H1 (cell line): ENCODE results near the gene DGAT2. TPM values are rescaled to one million over a fixed set of nuclear protein-coding genes. Genes with fewer than 3 reads are reported as not detected.

Source experiments
- CTCF ChIA-PET: fragments of 300-600 bp; sonication (Branson Sonifier 250); formaldehyde crosslinking; loops from one replicate; lab custom pipeline; 2021; ENCODE audit not compliant: partially characterized antibody; lab: Charles Lee
- POLR2A ChIA-PET: fragments of 300-600 bp; sonication (Branson Sonifier 250); formaldehyde crosslinking; loops from one replicate; lab custom pipeline; 2021; ENCODE audit warnings: inconsistent platforms; ENCODE audit not compliant: partially characterized antibody; lab: Charles Lee
- DNase-seq, 2 experiments: peaks; one replicate each; pipeline versions ENCODE4 v3.0.0 to v3.0.0-alpha.2; 2010 to 2022; ENCODE audit warnings: low spot score in 2 of 2, low read depth in 1 of 2, mixed read lengths in 1 of 2
- FAIRE-seq: peaks from 2 replicates; lab custom pipeline; 2011; peaks lifted over from hg19 to GRCh38; lab: Jason Lieb, UNC
- H2AFZ ChIP-seq: 2 replicates; pipeline ENCODE4 v1.8.1; 2012; ENCODE audit warnings: low read length, inconsistent platforms
- H2AK5ac ChIP-seq: 2 replicates; pipeline ENCODE4 v1.6.1; 2013; ENCODE audit warnings: low read depth, low read length
- H2BK120ac ChIP-seq: replicated peaks from 2 replicates; pipeline ENCODE3; 2013; ENCODE audit warnings: low read depth, low read length, inconsistent platforms
- H2BK12ac ChIP-seq: 2 replicates; pipeline ENCODE4 v1.6.1; 2013; ENCODE audit warnings: low read depth, low read length
- H2BK15ac ChIP-seq: 2 replicates; pipeline ENCODE4 v1.6.1; 2013; ENCODE audit warnings: low read length
- H2BK20ac ChIP-seq: 2 replicates; pipeline ENCODE4 v1.6.1; 2013; ENCODE audit warnings: low read length
- H2BK5ac ChIP-seq: 2 replicates; pipeline ENCODE4 v1.6.1; 2013; ENCODE audit warnings: low read depth, low read length
- H3K14ac ChIP-seq: 2 replicates; pipeline ENCODE4 v1.6.1; 2013; ENCODE audit warnings: inconsistent platforms; ENCODE audit not compliant: insufficient read length
- H3K18ac ChIP-seq: 2 replicates; pipeline ENCODE4 v1.6.1; 2013; ENCODE audit warnings: low read length; ENCODE audit errors: extremely low read depth
- H3K23ac ChIP-seq: 2 replicates; pipeline ENCODE4 v1.6.1; 2013; ENCODE audit warnings: inconsistent platforms; ENCODE audit not compliant: insufficient read length
- H3K23me2 ChIP-seq: 2 replicates; pipeline ENCODE4 v1.6.1; 2013; ENCODE audit warnings: low read depth, low read length
- H3K27ac ChIP-seq: 2 replicates; pipeline ENCODE4 v1.6.1; 2011; ENCODE audit warnings: low read depth, low read length, inconsistent platforms
- H3K27me3 ChIP-seq, 4 experiments: replicated peaks in 1 of 4; 1 replicate in 1 of 4; 2 replicates in 3 of 4; pipeline versions ENCODE4 v1.6.1 to v1.8.1; 2011 to 2013; ENCODE audit warnings: low read length in 3 of 4, mild to moderate bottlenecking in 3 of 4, inconsistent platforms in 2 of 4, mixed read lengths in 2 of 4, moderate library complexity in 1 of 4; ENCODE audit not compliant: control insufficient read depth in 3 of 4, insufficient read depth in 3 of 4; ENCODE audit errors: extremely low read depth in 1 of 4
- H3K36me3 ChIP-seq, 4 experiments: 2 replicates each; pipeline versions ENCODE4 v1.6.1 to v1.8.1; 2011 to 2013; ENCODE audit warnings: mild to moderate bottlenecking in 4 of 4, low read length in 3 of 4, moderate library complexity in 2 of 4, control low read depth in 1 of 4, inconsistent platforms in 1 of 4; ENCODE audit not compliant: insufficient read depth in 4 of 4, control insufficient read depth in 2 of 4
- H3K4ac ChIP-seq: replicated peaks from 2 replicates; pipeline ENCODE3; 2013; ENCODE audit warnings: low read length, low read depth, mixed read lengths, inconsistent platforms; ENCODE audit not compliant: insufficient read length
- H3K4me1 ChIP-seq, 4 experiments: replicated peaks in 1 of 4; 1 replicate in 1 of 4; 2 replicates in 3 of 4; pipeline versions ENCODE4 v1.6.1 to v1.8.1; 2011 to 2013; ENCODE audit warnings: low read length in 3 of 4, inconsistent platforms in 2 of 4, mixed read lengths in 1 of 4; ENCODE audit not compliant: insufficient read depth in 4 of 4, control insufficient read depth in 3 of 4
- H3K4me2 ChIP-seq, 2 experiments: 2 replicates each; pipeline versions ENCODE4 v1.6.1 to v1.8.1; 2011 to 2013; ENCODE audit warnings: low read depth in 2 of 2, low read length in 2 of 2, control low read depth in 1 of 2, inconsistent platforms in 1 of 2, mild to moderate bottlenecking in 1 of 2; ENCODE audit not compliant: insufficient read depth in 1 of 2
- H3K4me3 ChIP-seq, 4 experiments: fragments of 200-600, 300-600 bp in 1 of 4; sonication (generic), shearing (Covaris generic), sonication (Bioruptor Twin) in 1 of 4; 2 replicates each; pipeline versions ENCODE4 v1.5.1 to v1.8.1; 2011 to 2016; ENCODE audit warnings: low read length in 4 of 4, low read depth in 3 of 4, control low read depth in 2 of 4, inconsistent platforms in 2 of 4, mild to moderate bottlenecking in 2 of 4, mixed read lengths in 1 of 4, moderate library complexity in 1 of 4; ENCODE audit not compliant: insufficient read depth in 2 of 4; ENCODE audit errors: extremely low read depth in 1 of 4
- H3K56ac ChIP-seq: replicated peaks from 2 replicates; pipeline ENCODE3; 2013; ENCODE audit warnings: low read depth, mild to moderate bottlenecking, mixed read lengths, low read length, inconsistent platforms; ENCODE audit not compliant: insufficient read length
- H3K79me1 ChIP-seq: 2 replicates; pipeline ENCODE4 v1.6.1; 2013; ENCODE audit warnings: low read depth, low read length, control low read depth
- H3K79me2 ChIP-seq, 2 experiments: 2 replicates each; pipeline versions ENCODE4 v1.6.1 to v1.8.1; 2012 to 2013; ENCODE audit warnings: low read length in 2 of 2, mild to moderate bottlenecking in 2 of 2, inconsistent platforms in 1 of 2; ENCODE audit not compliant: insufficient read depth in 2 of 2, control insufficient read depth in 1 of 2
- H3K9ac ChIP-seq, 4 experiments: replicated peaks in 1 of 4; 1 replicate in 1 of 4; 2 replicates in 3 of 4; pipeline versions ENCODE4 v1.6.1 to v1.8.1; 2011 to 2013; ENCODE audit warnings: low read depth in 3 of 4, low read length in 3 of 4, control low read depth in 2 of 4, mild to moderate bottlenecking in 2 of 4, moderate library complexity in 2 of 4, inconsistent platforms in 1 of 4; ENCODE audit errors: extremely low read depth in 1 of 4
- H3K9me3 ChIP-seq, 2 experiments: 2 replicates each; pipeline versions ENCODE4 v1.6.1 to v1.8.1; 2012 to 2013; ENCODE audit warnings: mild to moderate bottlenecking in 2 of 2, moderate library complexity in 2 of 2, control low read depth in 1 of 2, inconsistent platforms in 1 of 2, low read depth in 1 of 2, low read length in 1 of 2, mixed read lengths in 1 of 2; ENCODE audit not compliant: insufficient read depth in 2 of 2
- H4K20me1 ChIP-seq, 2 experiments: replicated peaks in 1 of 2; 2 replicates each; pipeline versions ENCODE3 to v1.8.1; 2011 to 2013; ENCODE audit warnings: inconsistent platforms in 2 of 2, low read length in 2 of 2, mild to moderate bottlenecking in 1 of 2; ENCODE audit not compliant: insufficient read depth in 2 of 2, control insufficient read depth in 1 of 2
- H4K5ac ChIP-seq: 2 replicates; pipeline ENCODE4 v1.6.1; 2013; ENCODE audit warnings: low read length, low read depth, mixed read lengths, inconsistent platforms; ENCODE audit not compliant: insufficient read length
- H4K8ac ChIP-seq: 2 replicates; pipeline ENCODE4 v1.8.0; 2013; ENCODE audit warnings: mild to moderate bottlenecking, moderate library complexity, low read length, inconsistent platforms; ENCODE audit not compliant: insufficient read depth; ENCODE audit errors: extremely low read depth
- H4K91ac ChIP-seq: replicated peaks from 2 replicates; pipeline ENCODE3; 2013; ENCODE audit warnings: low read length, mixed read lengths, inconsistent platforms; ENCODE audit not compliant: insufficient read length
- ATF2 ChIP-seq: IDR thresholded peaks from 2 replicates; pipeline ENCODE4 v1.6.1; 2012; ENCODE audit warnings: low read length, inconsistent platforms
- CEBPB ChIP-seq: IDR thresholded peaks from 2 replicates; pipeline ENCODE4 v1.6.1; 2012; ENCODE audit warnings: low read depth, low read length
- CHD2 ChIP-seq: IDR thresholded peaks from 2 replicates; pipeline ENCODE4 v1.6.1; 2012; ENCODE audit warnings: low read length, improper control_type of control experiment
- EZH2 ChIP-seq: fragments of 200-600 bp; sonication (generic); IDR thresholded peaks from 2 replicates; pipeline ENCODE4 v1.7.1; 2012; ENCODE audit warnings: low read depth, mild to moderate bottlenecking, moderate library complexity, low read length, inconsistent platforms; ENCODE audit not compliant: severe bottlenecking
- SIX5 ChIP-seq: IDR thresholded peaks from 2 replicates; pipeline ENCODE4 v1.6.1; 2011; ENCODE audit warnings: mild to moderate bottlenecking, low read depth, low read length
- SP4 ChIP-seq: IDR thresholded peaks from 2 replicates; pipeline ENCODE4 v1.6.1; 2012; ENCODE audit warnings: low read length, inconsistent platforms
- WGBS, 2 experiments: shearing (Covaris generic) in 1 of 2; methylation state at CpG; one replicate each; pipeline versions ENCODE4 v1.1.6 to v1.1.7; 2013 to 2015; ENCODE audit warnings: low lambda C conversion rate in 2 of 2, mixed read lengths in 2 of 2, inconsistent platforms in 1 of 2, low coverage in 1 of 2, missing lambda C conversion rate in 1 of 2; ENCODE audit not compliant: insufficient replicate concordance in 2 of 2, insufficient coverage in 1 of 2, insufficient read length in 1 of 2; ENCODE audit errors: extremely low coverage in 1 of 2, missing lambda C conversion rate in 1 of 2; 5-methylcytosine and 5-hydroxymethylcytosine counted together
- polyA plus RNA-seq, 7 experiments: library from polyadenylated mRNA; depleted of rRNA in 3 of 7; stranded (reverse) in 5 of 7; unstranded in 2 of 7; fragments of >200 nt in 5 of 7; fragments of 200-250 nt in 2 of 7; gene quantifications; 1 replicate in 5 of 7; 2 replicates in 1 of 7; 4 replicates in 1 of 7; pipeline versions ENCODE4 v1.2.1 to v1.2.3, GENCODE V29; 2011 to 2013; ENCODE audit warnings: missing spikeins in 2 of 7, mixed read lengths in 2 of 7
- total RNA-seq: library from RNA; stranded (reverse); fragmentation: NEBNext Ultra II Directional; extraction: Animal tissue kit (Norgen Biotek cat#: 25700); gene quantifications from 2 replicates; pipeline ENCODE4 v1.2.1, GENCODE V29; 2021
- TF ChIP-seq, protein P1 (sequence below): IDR thresholded peaks from 2 replicates; pipeline ENCODE4 v1.6.1; 2011; ENCODE audit warnings: low read depth, mild to moderate bottlenecking, low read length; ENCODE audit not compliant: insufficient read depth

Gene DGAT2
- total and polyA plus RNA-seq, 2 of the 8 experiments (the other 6 are each of a cell fraction or from before 2014, with no cell fraction given), result 3.2 to 5.9 TPM

DNA sequence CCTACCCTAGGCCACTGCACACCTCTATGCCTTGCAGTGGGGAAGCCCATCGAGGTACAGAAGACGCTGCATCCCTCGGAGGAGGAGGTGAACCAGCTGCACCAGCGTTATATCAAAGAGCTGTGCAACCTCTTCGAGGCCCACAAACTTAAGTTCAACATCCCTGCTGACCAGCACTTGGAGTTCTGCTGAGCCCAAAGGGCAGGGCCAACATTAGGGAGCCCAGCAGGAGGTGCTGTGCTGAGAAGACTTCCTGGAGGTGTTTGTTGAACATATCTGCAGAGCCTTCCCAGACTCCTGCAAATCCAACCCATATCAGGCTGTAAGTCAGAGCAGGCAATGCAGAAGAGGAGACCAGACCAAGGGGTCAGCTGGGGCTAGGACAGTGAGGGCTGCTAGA is 37.5 kb upstream of the DGAT2 start:
- FAIRE-seq (no peak), DNase-seq (no peak)
- Histone ChIP-seq H2BK120ac (no peak overlapping the region), H3K9ac (no peak overlapping the region), H2AFZ (no peak overlapping the region), H2BK15ac (no peak overlapping the region), H3K79me2 (no peaks in the 10 kb centered on the region), H4K5ac (no peak overlapping the region), H3K36me3 (no peaks in the 10 kb centered on the region), H2BK20ac (no peak overlapping the region), H3K27ac (no peak overlapping the region), H3K23me2 (no peaks in the 10 kb centered on the region), H2BK12ac (no peak overlapping the region), H3K4me1 (no peaks in the 10 kb centered on the region), H3K4ac (no peak overlapping the region), H4K91ac (no peak overlapping the region), H3K23ac (no peak overlapping the region), H4K20me1 (no peaks in the 10 kb centered on the region), H2AK5ac (no peak overlapping the region), H3K4me2 (no peak overlapping the region), H3K4me3 (no peak overlapping the region), H3K14ac (no peak overlapping the region), H3K27me3 (no peaks in the 10 kb centered on the region; a peak in 1 of 7 replicates), H3K56ac (no peak overlapping the region), H3K79me1 (no peaks in the 10 kb centered on the region), H2BK5ac (no peak overlapping the region), H4K8ac (no peak overlapping the region), H3K18ac (no peak overlapping the region), H3K9me3 (no peaks in the 10 kb centered on the region)
- ChIA-PET POLR2A (no interaction called here), CTCF (interaction anchor here (1.1 to 1.6 kb wide), 2 partner anchors 10 to 70 kb away, joined by 3 to 4 read pairs; no protein-coding TSS in a partner anchor)
- TF ChIP-seq, protein P1, sequence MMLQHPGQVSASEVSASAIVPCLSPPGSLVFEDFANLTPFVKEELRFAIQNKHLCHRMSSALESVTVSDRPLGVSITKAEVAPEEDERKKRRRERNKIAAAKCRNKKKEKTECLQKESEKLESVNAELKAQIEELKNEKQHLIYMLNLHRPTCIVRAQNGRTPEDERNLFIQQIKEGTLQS, result no peak
- TF ChIP-seq ATF2, result no peak
- no peak for TF ChIP-seq CEBPB
- no peak for TF ChIP-seq SIX5
- no peak for TF ChIP-seq SP4
- TF ChIP-seq CHD2, result no peak
- no peak for TF ChIP-seq EZH2
- 85% methylated on average over 5 of the region's 5 CpGs; no CpG with 5 or more reads in 1 of the 2 experiments for WGBS, 2 experiments
